DND-41 (cell line): Measurements from ENCODE around the gene KBTBD7.

Source experiments
- EZH2 ChIP-seq: IDR thresholded peaks from 3 replicates; pipeline ENCODE4 v1.6.1; 2012; ENCODE audit warnings: borderline replicate concordance, low read depth, mild to moderate bottlenecking, moderate library complexity, low read length, inconsistent platforms; ENCODE audit not compliant: severe bottlenecking
- TF ChIP-seq, protein P1 (sequence below): IDR thresholded peaks from 2 replicates; pipeline ENCODE4 v1.5.1; 2012; ENCODE audit warnings: borderline replicate concordance, low read length, moderate library complexity, mild to moderate bottlenecking; ENCODE audit not compliant: poor library complexity, severe bottlenecking; ENCODE audit errors: extremely low read depth

- TF ChIP-seq, protein P1, sequence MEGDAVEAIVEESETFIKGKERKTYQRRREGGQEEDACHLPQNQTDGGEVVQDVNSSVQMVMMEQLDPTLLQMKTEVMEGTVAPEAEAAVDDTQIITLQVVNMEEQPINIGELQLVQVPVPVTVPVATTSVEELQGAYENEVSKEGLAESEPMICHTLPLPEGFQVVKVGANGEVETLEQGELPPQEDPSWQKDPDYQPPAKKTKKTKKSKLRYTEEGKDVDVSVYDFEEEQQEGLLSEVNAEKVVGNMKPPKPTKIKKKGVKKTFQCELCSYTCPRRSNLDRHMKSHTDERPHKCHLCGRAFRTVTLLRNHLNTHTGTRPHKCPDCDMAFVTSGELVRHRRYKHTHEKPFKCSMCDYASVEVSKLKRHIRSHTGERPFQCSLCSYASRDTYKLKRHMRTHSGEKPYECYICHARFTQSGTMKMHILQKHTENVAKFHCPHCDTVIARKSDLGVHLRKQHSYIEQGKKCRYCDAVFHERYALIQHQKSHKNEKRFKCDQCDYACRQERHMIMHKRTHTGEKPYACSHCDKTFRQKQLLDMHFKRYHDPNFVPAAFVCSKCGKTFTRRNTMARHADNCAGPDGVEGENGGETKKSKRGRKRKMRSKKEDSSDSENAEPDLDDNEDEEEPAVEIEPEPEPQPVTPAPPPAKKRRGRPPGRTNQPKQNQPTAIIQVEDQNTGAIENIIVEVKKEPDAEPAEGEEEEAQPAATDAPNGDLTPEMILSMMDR: no peak
- TF ChIP-seq EZH2: no peak
These were observed 26.0 kb upstream of the KBTBD7 start for GRCh38 chr13:41220401-41220800.
